ENCODE data around the gene KIF18B. TPM values are rescaled to one million over a fixed set of nuclear protein-coding genes. Genes with fewer than 3 reads are reported as not detected.

Gene KIF18B
- total RNA-seq, 3 donors from 2014 or later (not counting 1 experiment from before 2014, with no cell fraction given) = 0.53 to 1.3 (median 1.1) TPM

DNA sequence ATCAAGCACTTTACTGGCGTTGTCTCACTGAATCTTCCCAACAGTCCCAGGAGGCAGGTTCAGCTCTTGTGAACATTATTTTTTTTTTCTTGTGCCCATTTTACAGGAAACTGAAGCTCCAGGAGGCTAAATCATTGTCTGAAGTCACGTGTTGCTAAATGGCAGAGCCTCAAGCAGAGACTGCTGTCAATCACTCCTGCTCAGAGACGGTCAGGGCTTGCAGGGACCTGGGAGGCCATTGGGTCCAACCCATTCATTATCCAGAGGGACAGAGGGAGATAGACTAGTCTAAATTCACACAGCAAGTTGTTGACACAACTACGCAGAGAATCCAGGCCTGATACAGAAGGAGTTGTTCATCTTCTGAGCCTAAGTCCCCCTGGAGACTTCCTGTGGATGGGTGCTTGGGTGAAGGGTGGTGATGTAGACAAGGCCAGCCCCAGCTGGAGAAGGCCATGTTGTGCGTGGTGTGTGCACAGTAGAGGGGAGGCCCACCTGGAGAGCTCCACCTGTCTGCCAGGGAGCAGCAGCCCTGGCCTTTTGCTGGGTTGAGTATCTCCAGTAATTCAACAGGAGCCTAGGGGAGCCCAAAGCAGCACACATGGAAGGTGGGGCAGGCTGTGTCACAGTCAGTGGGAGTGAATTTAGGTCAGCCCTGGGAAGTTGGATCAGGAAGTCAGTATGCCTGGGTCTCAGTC lies 44.8 kb upstream of the KIF18B start:
- Histone ChIP-seq H3K27ac (ENCODE audit: low read length) (no peak overlapping the region), H3K9me3 (ENCODE audit: control insufficient read depth, insufficient read depth, low read length) (no peaks in the 10 kb centered on the region), H3K4me3 (ENCODE audit: low read length) (no peak overlapping the region), H3K36me3 (ENCODE audit: control insufficient read depth, insufficient read depth, low read length) (no peaks in the 10 kb centered on the region), H3K4me1 (ENCODE audit: control insufficient read depth, insufficient read depth, low read length) (peaks cover 3% of the 10 kb centered on the region), H3K27me3 (ENCODE audit: control insufficient read depth, insufficient read depth, low read length) (peaks cover 13% of the 10 kb centered on the region)
- H3K9me3 Mint-ChIP-seq = no peaks in the 10 kb centered on the region
- H3K4me3 Mint-ChIP-seq = no peak overlapping the region
- DNase-seq = no peak
- intact Hi-C loops (cut with micrococcal nuclease) = no loop called here
- peaks cover 35 to 51% of the 10 kb centered on the region in 2 donors for H3K27me3 Mint-ChIP-seq (ENCODE audit: low read depth in 2 of 2)
- WGBS (ENCODE audit: insufficient coverage) = 87% methylated on average over 5 of the region's 5 CpGs
- no peak for ATAC-seq
- H3K4me1 Mint-ChIP-seq = no peaks in the 10 kb centered on the region
- no peaks in the 10 kb centered on the region for H3K36me3 Mint-ChIP-seq
- H3K27ac Mint-ChIP-seq = no peak overlapping the region
- TF ChIP-seq, protein P1, sequence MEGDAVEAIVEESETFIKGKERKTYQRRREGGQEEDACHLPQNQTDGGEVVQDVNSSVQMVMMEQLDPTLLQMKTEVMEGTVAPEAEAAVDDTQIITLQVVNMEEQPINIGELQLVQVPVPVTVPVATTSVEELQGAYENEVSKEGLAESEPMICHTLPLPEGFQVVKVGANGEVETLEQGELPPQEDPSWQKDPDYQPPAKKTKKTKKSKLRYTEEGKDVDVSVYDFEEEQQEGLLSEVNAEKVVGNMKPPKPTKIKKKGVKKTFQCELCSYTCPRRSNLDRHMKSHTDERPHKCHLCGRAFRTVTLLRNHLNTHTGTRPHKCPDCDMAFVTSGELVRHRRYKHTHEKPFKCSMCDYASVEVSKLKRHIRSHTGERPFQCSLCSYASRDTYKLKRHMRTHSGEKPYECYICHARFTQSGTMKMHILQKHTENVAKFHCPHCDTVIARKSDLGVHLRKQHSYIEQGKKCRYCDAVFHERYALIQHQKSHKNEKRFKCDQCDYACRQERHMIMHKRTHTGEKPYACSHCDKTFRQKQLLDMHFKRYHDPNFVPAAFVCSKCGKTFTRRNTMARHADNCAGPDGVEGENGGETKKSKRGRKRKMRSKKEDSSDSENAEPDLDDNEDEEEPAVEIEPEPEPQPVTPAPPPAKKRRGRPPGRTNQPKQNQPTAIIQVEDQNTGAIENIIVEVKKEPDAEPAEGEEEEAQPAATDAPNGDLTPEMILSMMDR (IDR thresholded peaks at IDR 0.05) = no peak

DNA sequence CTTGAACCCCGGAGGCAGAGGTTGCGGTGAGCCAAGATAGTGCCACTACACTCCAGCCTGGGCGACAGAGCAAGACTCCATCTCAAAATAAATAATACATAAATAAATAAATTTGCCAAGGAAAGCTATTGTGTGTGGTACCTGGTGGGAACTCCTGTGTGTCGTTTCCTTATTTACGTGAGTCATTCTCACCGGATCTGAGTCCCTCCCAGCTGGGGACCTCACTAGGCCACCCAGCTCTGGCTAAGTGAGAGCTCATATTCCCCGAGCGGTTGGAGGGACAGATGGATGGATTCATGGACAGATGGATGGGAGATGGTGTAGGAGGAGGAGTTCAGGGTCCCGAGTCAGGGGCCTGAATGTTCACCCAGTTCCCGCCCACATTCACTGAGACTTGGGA lies 43.4 kb upstream of the KIF18B start:
- Mint-ChIP-seq H3K9me3 (no peaks in the 10 kb centered on the region), H3K4me3 (no peak overlapping the region), H3K27me3 (ENCODE audit: low read depth in 2 of 2) (peaks cover 32 to 44% of the 10 kb centered on the region in 2 donors), H3K27ac (no peak overlapping the region), H3K4me1 (no peaks in the 10 kb centered on the region), H3K36me3 (no peaks in the 10 kb centered on the region)
- Histone ChIP-seq H3K4me1 (ENCODE audit: control insufficient read depth, insufficient read depth, low read length) (peaks cover 5% of the 10 kb centered on the region), H3K9me3 (ENCODE audit: control insufficient read depth, insufficient read depth, low read length) (no peaks in the 10 kb centered on the region), H3K36me3 (ENCODE audit: control insufficient read depth, insufficient read depth, low read length) (no peaks in the 10 kb centered on the region), H3K27ac (ENCODE audit: low read length) (no peak overlapping the region), H3K4me3 (ENCODE audit: low read length) (no peak overlapping the region), H3K27me3 (ENCODE audit: control insufficient read depth, insufficient read depth, low read length) (peaks cover 23% of the 10 kb centered on the region)
- 85% methylated on average over 8 of the region's 10 CpGs for WGBS (ENCODE audit: insufficient coverage)
- intact Hi-C loops (cut with micrococcal nuclease) = no loop called here
- DNase-seq (no peak), ATAC-seq (no peak)
- TF ChIP-seq, protein P1 (IDR thresholded peaks at IDR 0.05) = no peak

DNA sequence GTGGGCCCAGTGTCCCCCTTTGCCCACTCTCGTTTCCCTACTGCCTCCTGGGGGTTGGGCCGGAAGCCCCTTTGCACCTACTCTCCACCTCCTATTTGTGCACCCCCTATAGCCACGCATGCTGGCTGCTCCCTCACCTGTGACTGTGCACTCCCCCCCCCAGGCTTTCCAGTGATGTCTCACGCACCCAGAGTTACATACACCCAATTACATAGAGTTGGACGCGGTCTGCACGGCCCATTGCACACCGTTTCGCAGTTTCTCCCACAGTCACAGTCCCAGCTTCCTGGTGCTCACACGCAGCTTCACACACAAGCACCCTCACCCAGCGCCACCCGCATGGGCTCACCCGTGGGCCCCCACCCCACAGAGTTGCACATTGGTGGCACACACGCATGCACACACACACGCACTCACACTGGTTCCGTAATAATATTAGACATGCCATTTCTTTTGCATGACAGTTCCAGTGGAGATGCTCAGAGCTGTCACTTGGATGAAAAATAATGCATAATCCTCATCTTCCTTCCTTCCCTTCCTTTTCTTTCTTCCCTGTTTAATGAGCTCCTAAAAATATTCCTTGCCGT lies 42.1 kb upstream of the KIF18B start:
- Histone ChIP-seq H3K27ac (ENCODE audit: low read length) (no peak overlapping the region), H3K4me1 (ENCODE audit: control insufficient read depth, insufficient read depth, low read length) (peaks cover 5% of the 10 kb centered on the region), H3K4me3 (ENCODE audit: low read length) (no peak overlapping the region), H3K9me3 (ENCODE audit: control insufficient read depth, insufficient read depth, low read length) (no peaks in the 10 kb centered on the region), H3K27me3 (ENCODE audit: control insufficient read depth, insufficient read depth, low read length) (peaks cover 23% of the 10 kb centered on the region), H3K36me3 (ENCODE audit: control insufficient read depth, insufficient read depth, low read length) (no peaks in the 10 kb centered on the region)
- TF ChIP-seq, protein P1 (IDR thresholded peaks at IDR 0.05) = no peak
- ATAC-seq = no peak
- Mint-ChIP-seq H3K9me3 (no peaks in the 10 kb centered on the region), H3K27ac (no peak overlapping the region), H3K4me3 (no peak overlapping the region), H3K4me1 (no peaks in the 10 kb centered on the region), H3K27me3 (ENCODE audit: low read depth in 2 of 2) (peaks cover 31 to 41% of the 10 kb centered on the region in 2 donors), H3K36me3 (no peaks in the 10 kb centered on the region)
- no peak for DNase-seq
- intact Hi-C loops (cut with micrococcal nuclease) = no loop called here
- 84% methylated on average over 17 of the region's 17 CpGs for WGBS (ENCODE audit: insufficient coverage)

Data from natural killer cell (primary cell).